GM19463 (cell line): ENCODE results near the gene VSTM5.

Experiments
- ATAC-seq: cut with Tn5 transposase; IDR thresholded peaks from one replicate; pipeline ENCODE4 v1.9.1; 2021; ENCODE audit warnings: mild to moderate bottlenecking, moderate library complexity; ENCODE audit not compliant: unreplicated experiment

The VSTM5 gene

GRCh38 chr11:93843906-93844305 lies 6.5 kb downstream of the VSTM5 start:
- no peak for ATAC-seq

DNA sequence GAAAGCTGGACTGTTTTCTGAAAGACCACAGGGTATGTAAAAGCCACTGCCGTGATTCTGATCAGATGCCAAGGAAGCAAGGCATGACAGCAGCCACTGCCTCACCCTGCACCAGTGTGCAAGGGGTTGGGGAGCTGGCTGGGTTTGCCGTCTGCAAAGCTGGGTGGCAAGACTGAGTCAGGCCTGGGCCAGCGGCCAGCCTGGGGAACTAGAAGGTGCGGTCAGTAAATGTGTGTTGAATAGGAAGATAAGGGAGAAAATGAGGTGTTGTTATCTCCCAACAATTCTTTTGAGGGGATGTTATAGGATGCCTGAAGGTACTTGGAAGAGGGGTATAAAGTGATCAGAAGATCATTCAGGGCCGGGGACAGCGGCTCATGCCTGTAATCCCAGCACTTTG lies 8.0 kb downstream of the VSTM5 start:
- ATAC-seq: no peak

DNA sequence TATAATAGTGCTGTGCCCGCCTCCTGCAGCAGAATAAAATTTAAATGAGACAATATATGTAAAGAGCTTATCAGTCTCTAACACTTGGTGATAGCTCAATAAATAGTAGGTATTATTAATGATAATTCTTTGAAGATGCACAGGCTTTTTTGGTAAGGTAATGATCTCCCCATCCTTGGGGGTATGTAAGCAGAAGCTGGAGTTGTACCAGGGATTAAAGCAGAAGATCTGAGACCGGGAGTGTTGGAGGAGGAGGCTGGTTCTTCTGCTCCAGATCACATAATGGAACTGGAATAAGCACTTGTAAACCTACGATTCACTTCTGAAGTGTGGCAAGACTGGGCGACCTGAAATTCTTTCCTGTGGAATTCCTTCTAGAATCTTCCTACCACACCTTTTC lies 8.4 kb downstream of the VSTM5 start:
- no peak for ATAC-seq

GRCh38 chr11:93841446-93841845 lies 9.0 kb downstream of the VSTM5 start:
- no peak for ATAC-seq

DNA sequence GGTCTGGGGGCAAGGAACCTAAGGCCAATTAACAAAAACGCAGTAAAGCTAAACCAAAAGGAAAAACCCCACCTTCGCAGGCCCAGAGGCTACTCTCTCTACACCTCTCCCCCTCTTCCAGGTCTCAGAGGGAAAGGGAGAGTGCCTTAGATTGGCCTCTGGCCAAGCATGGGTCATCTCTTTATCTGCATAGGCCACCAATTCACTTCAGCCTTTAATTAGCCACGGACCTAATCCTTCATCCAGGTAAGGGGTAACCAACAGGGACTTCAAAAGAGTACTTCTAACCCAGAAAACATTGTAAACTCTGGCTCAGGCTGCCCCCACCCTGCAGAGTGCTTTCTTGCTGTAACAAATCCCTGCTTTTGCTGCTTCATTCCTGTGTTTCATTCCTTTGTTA lies 9.4 kb downstream of the VSTM5 start:
- ATAC-seq: no peak

DNA sequence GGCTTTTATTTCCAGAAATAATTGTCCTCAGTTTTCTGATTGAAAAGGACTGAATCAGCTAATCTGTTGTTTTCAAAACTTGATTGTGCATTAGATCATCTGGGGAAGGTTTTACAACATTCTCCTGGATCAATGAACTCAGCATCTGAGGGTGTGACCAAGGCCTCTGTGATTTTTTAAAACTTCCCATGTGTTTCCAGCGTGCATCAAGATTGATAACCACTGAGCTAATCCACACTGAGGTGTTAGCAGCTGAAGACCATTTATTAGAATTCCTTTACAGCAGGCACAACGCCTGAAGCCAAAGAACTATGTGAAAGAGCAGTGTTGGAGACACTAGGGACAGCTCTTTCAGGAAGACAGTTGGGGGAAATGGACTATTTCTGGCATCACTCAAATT lies 10.2 kb downstream of the VSTM5 start:
- no peak for ATAC-seq

- no peak for ATAC-seq
Measured at GRCh38 chr11:93838967-93839366, 11.5 kb downstream of the VSTM5 start.

DNA sequence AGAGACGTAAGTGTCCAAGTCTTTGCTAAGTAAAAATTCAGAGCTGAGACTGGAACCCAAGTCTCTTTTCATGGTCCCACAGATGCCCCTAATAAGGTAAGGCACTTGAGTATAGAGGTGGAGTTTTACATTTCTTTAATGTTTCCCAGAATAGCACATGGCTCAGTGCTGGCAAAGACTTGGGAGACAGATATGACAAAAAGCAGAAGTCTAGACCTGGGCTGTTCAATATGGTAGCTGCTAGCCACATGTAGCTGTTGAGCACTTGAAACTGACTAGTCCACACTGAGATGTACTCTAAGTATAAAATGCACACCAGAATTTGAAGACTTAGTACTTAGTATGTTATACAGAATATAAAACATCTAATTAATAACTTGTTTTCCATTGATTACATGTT lies 17.6 kb downstream of the VSTM5 start:
- no peak for ATAC-seq

DNA sequence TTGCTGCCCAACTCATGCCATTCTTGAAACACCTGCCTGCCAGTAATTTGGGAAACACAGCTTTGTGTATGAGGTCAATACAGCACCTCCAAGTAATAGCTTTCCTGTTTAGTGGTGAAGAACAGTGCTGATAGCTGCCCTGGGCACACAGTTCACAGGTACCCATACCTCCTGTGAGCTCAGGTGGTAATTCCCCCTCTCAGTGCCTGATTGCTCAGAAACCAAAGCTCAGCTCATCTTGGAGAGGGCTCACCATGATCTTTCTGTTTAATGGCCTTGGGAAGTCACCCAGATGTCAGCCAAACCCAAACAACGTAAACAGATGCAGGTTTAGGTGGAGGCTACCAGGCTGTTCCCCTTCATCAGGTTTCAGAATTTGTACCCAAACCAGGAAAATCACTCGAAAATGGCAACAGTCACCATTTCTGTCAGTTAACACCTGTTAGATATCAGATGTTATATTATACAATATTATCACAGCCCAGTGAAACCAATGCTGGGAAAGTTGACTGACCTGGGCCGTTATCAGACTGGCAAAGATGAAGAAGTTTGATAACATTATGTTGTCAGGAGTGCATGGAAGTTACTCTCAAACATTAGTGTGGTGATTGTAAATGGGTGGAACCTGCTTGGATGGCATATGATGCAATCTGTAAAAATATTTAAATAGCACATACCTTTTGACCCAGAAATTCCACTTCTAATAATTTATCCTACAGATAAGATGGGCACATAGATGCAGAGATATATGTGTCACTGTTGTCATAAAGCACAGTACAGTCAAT lies 18.9 kb downstream of the VSTM5 start:
- no peak for ATAC-seq

GRCh38 chr11:93829598-93829997 lies 20.8 kb downstream of the VSTM5 start:
- no peak for ATAC-seq

- ATAC-seq: no peak
Measured at GRCh38 chr11:93827363-93827762, 23.1 kb downstream of the VSTM5 start.

DNA sequence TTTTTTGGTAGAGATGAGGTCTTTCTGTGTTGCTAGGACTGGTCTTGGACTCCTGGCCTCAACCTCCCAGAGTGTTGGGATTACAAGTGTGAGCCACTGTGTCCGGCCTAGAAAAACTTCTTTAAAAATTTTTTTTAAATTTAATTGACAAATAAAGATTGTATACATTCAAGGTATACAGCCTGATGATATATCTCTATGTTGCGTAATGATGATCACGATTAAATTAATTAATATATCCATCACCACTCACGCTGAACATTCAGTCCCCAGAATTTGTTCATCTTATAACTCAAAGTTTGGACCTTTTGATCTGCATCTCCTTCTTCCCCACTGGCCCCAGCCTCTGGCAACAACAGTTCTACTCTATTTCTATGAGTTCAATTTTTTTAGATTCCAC lies 27.2 kb downstream of the VSTM5 start:
- no peak for ATAC-seq

DNA sequence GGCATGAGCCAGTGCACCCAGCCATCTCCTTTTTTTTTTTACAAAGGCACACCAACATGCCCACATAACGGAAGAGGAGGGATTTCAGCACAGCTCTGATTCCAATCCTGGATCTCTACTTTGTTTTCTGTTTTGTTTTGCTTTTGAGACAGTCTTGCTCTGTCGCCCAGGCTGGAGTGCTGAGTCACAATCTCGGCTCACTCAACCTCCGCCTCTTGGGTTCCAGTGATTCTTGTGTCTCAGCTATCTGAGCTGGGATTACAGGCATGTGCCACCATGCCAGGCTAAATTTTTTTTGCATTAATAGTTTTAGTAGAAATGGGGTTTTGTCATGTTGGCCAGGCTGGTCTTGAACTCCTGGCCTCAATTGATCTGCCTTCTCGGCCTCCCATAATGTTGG lies 28.1 kb downstream of the VSTM5 start:
- ATAC-seq: no peak

DNA sequence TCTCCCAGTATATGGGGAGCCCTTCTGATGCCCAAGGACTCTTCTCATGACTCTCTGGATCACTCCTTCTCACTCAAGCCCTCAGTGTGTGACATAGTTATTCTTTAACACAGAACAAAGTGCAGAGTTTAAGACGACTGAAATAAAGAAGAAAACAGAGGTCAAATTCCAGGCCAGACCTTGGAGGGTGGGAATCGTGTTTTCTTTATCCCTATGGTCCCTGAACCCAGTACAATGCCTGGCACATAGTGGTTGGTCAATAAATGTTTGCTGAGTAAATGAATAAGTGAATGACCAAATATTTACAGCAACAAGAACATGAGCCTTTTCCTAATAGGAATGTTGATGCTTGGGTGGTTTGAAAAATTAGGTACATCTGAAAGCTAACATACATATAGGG lies 28.8 kb downstream of the VSTM5 start:
- ATAC-seq: no peak

GRCh38 chr11:93820847-93821246 lies 29.6 kb downstream of the VSTM5 start:
- no peak for ATAC-seq

DNA sequence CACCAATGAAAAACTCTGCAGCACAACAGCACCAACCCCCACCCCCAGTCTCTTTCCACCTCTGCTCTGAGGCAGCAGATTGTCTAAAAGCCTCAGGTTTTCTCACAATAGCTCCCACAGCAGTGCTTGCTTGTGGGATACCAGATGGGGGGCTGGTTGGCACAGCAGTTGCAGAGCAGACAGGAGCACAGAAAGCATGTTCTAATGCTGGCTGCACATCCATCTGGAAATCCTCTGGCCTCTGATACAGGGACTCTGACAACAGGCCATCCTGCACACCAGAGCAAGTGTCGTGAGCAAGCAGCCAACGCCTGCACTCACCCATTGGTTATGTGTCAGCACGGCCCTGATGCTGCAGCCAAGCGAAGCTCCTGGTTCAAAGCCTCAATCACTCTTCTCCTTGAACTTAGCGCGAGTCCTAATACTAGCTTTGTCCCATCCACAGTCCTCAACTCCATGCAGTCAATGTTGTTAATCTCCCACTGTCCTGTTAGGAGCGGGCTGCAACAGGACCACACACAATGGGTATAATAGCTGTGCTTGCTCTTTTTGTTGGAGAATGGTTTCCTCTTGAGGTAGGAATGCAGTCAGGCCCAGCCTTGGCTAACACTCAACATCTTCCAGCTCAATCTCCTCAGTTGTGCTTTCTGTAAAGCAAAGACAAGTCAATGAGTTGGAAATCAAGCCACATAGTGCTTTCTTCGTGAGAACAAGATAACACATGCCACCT lies 30.3 kb downstream of the VSTM5 start:
- no peak for ATAC-seq

DNA sequence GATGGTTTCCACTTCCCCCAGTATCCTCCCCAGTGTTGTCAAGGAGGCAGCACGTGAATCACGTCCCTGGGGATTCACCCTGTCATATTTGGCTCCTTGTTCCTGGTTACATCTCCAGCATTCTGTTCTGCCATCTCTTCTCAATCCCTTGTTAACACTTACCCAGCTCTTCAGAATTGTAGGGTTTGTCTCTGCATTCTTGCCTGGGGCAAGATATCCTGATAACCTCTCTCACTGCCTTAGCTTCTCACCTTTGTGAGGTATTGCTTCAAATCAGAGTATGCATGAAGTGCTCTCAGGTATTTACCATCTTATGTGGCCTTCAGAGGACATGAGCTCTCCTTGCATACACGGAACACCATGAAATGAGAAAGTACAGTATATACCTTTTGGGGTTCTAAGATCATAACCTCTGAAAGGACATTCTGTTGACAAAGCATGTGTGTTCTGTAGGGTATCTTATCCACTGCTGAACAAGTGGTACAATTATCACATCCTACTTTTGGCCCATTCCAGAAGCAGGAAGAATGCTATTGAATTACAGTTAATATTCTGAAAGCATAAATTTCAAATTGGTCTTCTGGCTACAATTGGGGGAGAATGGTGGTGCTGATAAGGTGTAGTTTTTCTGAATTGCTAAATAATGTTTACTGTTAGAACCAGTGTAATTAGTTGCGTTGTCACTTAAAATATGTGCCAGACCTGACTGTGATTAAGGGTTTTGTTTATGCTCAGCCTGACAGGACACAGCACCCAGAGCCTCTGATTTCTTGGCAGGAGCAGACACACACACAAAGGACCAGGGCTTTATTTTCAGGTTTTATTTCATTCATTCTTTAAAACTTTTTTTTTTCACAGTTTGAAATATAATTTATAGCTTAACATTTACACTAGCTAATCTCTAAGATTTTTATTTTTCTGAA lies 32.7 kb downstream of the VSTM5 start:
- ATAC-seq: no peak

- ATAC-seq: no peak
Measured at GRCh38 chr11:93814966-93815633, 35.3 kb downstream of the VSTM5 start.

DNA sequence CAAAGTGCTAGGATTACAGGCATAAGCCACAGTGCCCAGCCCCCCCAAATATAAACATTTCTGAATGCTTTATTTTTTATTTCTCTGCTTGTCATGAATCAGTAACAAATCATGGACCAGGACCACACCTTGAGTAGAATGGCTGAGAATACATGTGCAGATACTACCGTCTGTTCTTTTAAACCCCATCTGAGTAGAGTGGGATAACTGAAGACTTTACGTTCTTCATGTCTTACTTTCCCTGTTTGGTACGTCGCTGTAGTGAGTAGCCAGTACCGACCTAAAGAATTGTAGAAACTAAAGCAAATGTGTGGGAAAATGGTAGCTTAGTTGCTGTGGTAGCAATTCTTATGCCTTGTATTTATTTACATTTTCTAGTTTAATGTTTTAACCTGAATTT lies 36.4 kb downstream of the VSTM5 start:
- no peak for ATAC-seq

DNA sequence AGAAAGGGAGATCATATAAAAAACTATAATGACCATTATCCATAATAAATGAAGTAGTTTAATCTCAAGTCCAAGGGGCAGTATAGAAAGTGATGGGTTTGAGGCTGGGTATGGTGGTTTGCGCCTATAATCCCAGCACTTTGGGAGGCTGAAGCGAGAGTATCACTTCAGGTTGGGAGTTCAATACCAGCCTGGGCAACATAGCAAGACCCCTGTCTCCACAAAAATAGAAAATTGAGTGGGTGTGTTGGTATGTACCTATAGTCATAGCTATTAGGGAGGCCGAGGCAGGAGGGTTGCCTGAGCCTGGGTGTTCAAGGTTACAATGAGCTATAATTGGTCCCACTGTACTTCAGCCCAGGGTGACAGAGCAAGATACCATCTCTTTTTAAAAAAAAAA lies 42.4 kb downstream of the VSTM5 start:
- no peak for ATAC-seq

- ATAC-seq: no peak
Measured at GRCh38 chr11:93804879-93805278, 45.5 kb downstream of the VSTM5 start.
